NCI-H526 (cell line): ENCODE results near the gene PRIM2.
"Not testable (repeated sequence)": the region's sequence is repeated elsewhere in the genome, so short reads cannot be mapped to it uniquely, and the experiment has no call there.

Experiments
- DNase-seq, 2 experiments: peaks; one replicate each; lab custom pipeline; 2025; lab: John Stamatoyannopoulos, UW

The PRIM2 gene

GRCh38 chr6:57310095-57310816 lies 7.2 kb upstream of the PRIM2 start:
- DNase-seq, result peak in 1 of 2 experiments; percentile 6

- DNase-seq, result no peak
Observed at GRCh38 chr6:57310817-57311157, 6.6 kb upstream of the PRIM2 start.

GRCh38 chr6:57311300-57312003 lies 6.0 kb upstream of the PRIM2 start:
- DNase-seq, result not testable (repeated sequence)

- DNase-seq, result no peak
Observed at GRCh38 chr6:57312004-57312345, 5.5 kb upstream of the PRIM2 start.

- no peak for DNase-seq
Observed at GRCh38 chr6:57313009-57313408, 4.4 kb upstream of the PRIM2 start.

GRCh38 chr6:57313711-57314471 lies 3.5 kb upstream of the PRIM2 start:
- DNase-seq, result no peak

- no peak for DNase-seq
Observed at GRCh38 chr6:57315111-57315510, 2.3 kb upstream of the PRIM2 start.

- DNase-seq, result no peak
Observed at GRCh38 chr6:57315851-57316250, 1.6 kb upstream of the PRIM2 start.

GRCh38 chr6:57316581-57317059 lies 810 bp upstream of the PRIM2 start:
- DNase-seq, result peak; percentile 93 to 94

GRCh38 chr6:57324538-57324937 lies 7.1 kb downstream of the PRIM2 start:
- peak; percentile 0 to 20 for DNase-seq

GRCh38 chr6:57327311-57327710 lies 9.9 kb downstream of the PRIM2 start:
- DNase-seq, result no peak

- DNase-seq, result no peak
Observed at GRCh38 chr6:57328074-57328473, 10.6 kb downstream of the PRIM2 start.

- no peak for DNase-seq
Observed at GRCh38 chr6:57329933-57330332, 12.5 kb downstream of the PRIM2 start.

GRCh38 chr6:57342148-57342669 lies 24.8 kb downstream of the PRIM2 start:
- DNase-seq, result no peak

GRCh38 chr6:57343342-57343741 lies 25.9 kb downstream of the PRIM2 start:
- DNase-seq, result not testable (repeated sequence)

- not testable (repeated sequence) for DNase-seq
Observed at GRCh38 chr6:57346715-57347114, 29.3 kb downstream of the PRIM2 start.

GRCh38 chr6:57347597-57347996 lies 30.2 kb downstream of the PRIM2 start:
- not testable (repeated sequence) for DNase-seq

- not testable (repeated sequence) for DNase-seq
Observed at GRCh38 chr6:57350443-57350842, 33.0 kb downstream of the PRIM2 start.

GRCh38 chr6:57352596-57352995 lies 35.2 kb downstream of the PRIM2 start:
- not testable (repeated sequence) for DNase-seq

- not testable (repeated sequence) for DNase-seq
Observed at GRCh38 chr6:57358319-57358718, 40.9 kb downstream of the PRIM2 start.

- DNase-seq, result not testable (repeated sequence)
Observed at GRCh38 chr6:57359766-57360165, 42.3 kb downstream of the PRIM2 start.

GRCh38 chr6:57362340-57362739 lies 44.9 kb downstream of the PRIM2 start:
- DNase-seq, result not testable (repeated sequence)
